ENCODE results near the gene CHSY3. TPM values are rescaled to one million over a fixed set of nuclear protein-coding genes. Genes with fewer than 3 reads are reported as not detected.

CHSY3 gene
- total RNA-seq, 2 experiments from 2014 or later: not detected

GRCh38 chr5:130136300-130136699, 232.0 kb downstream of the CHSY3 start:
- CTCF ChIA-PET: interaction anchor here (1.0 kb wide), 1 partner anchor 11 kb away, joined by 3 read pairs; no protein-coding TSS in a partner anchor
- Histone ChIP-seq H3K27ac (ENCODE audit: low read depth in 1 of 2, low read length in 2 of 2) (no peak overlapping the region), H3K27me3 (ENCODE audit: control insufficient read depth in 1 of 2, insufficient read depth in 2 of 2, low read length in 2 of 2) (no peaks in the 10 kb centered on the region), H3K9me3 (ENCODE audit: control insufficient read depth in 1 of 2, insufficient read depth in 1 of 2, low read length in 2 of 2) (no peaks in the 10 kb centered on the region), H3K4me1 (ENCODE audit: insufficient read depth, low read length) (no peaks in the 10 kb centered on the region), H3K36me3 (ENCODE audit: insufficient read depth, low read length) (no peaks in the 10 kb centered on the region), H3K4me3 (ENCODE audit: low read length) (no peak overlapping the region)
- POLR2A ChIA-PET: no interaction called here
- intact Hi-C loops (cut with DNase I, micrococcal nuclease): no loop called here
- TF ChIP-seq CTCF (IDR thresholded peaks at IDR 0.05): no peak
- Mint-ChIP-seq H3K27ac (no peak overlapping the region), H3K27me3 (peaks cover 3% of the 10 kb centered on the region), H3K9me3 (peaks cover under 1% of the 10 kb centered on the region), H3K4me3 (no peak overlapping the region), H3K36me3 (ENCODE audit: low read depth) (no peaks in the 10 kb centered on the region), H3K4me1 (ENCODE audit: low read depth) (no peaks in the 10 kb centered on the region)
- DNase-seq (no peak), ATAC-seq (ENCODE audit: poor library complexity) (no peak)

DNA sequence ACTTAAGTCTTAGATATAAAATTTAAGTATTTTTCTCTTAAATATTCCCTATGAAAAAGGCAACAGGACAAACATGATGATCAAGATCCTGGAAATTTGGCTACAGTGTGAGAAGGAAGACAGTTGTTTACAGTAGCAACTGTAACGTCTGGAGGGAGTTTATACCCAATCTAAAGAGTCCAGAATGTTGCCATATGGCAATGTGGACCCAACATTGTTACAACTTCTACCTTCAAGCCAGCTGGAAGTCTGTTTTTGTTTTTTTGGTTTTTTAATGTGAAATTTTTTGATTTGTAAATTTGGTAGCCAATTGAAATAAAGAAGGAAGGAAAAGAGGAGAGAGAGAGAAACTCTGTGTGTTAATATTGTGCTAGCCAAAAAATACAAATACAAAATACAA, 233.4 kb downstream of the CHSY3 start:
- POLR2A ChIA-PET: no interaction called here
- no peaks in the 10 kb centered on the region for H3K27me3 ChIP-seq (ENCODE audit: control insufficient read depth in 1 of 2, insufficient read depth in 2 of 2, low read length in 2 of 2)
- no peak for TF ChIP-seq CTCF (IDR thresholded peaks at IDR 0.05)
- H3K36me3 Mint-ChIP-seq (ENCODE audit: low read depth): no peaks in the 10 kb centered on the region
- ATAC-seq (ENCODE audit: poor library complexity) (no peak), DNase-seq (no peak)
- H3K9me3 ChIP-seq (ENCODE audit: control insufficient read depth in 1 of 2, insufficient read depth in 1 of 2, low read length in 2 of 2): no peaks in the 10 kb centered on the region
- H3K27ac ChIP-seq (ENCODE audit: low read depth in 1 of 2, low read length in 2 of 2): no peak overlapping the region
- no peak overlapping the region for H3K27ac Mint-ChIP-seq
- H3K9me3 Mint-ChIP-seq: peaks cover 2% of the 10 kb centered on the region
- no peak overlapping the region for H3K4me3 Mint-ChIP-seq
- no peaks in the 10 kb centered on the region for H3K4me1 Mint-ChIP-seq (ENCODE audit: low read depth)
- H3K36me3 ChIP-seq (ENCODE audit: insufficient read depth, low read length): no peaks in the 10 kb centered on the region
- intact Hi-C loops (cut with DNase I, micrococcal nuclease): no loop called here
- H3K4me3 ChIP-seq (ENCODE audit: low read length): no peak overlapping the region
- no peaks in the 10 kb centered on the region for H3K4me1 ChIP-seq (ENCODE audit: insufficient read depth, low read length)
- CTCF ChIA-PET: interaction anchor here (0.6 kb wide), 1 partner anchor 1574 kb away, joined by 3 read pairs; no protein-coding TSS in a partner anchor
- H3K27me3 Mint-ChIP-seq: peaks cover 3% of the 10 kb centered on the region

GRCh38 chr5:130138406-130139045, 234.3 kb downstream of the CHSY3 start:
- no peaks in the 10 kb centered on the region for H3K36me3 ChIP-seq (ENCODE audit: insufficient read depth, low read length)
- DNase-seq: no peak
- intact Hi-C loops (cut with DNase I, micrococcal nuclease): no loop called here
- H3K27ac ChIP-seq (ENCODE audit: low read depth in 1 of 2, low read length in 2 of 2): no peak overlapping the region
- TF ChIP-seq CTCF (IDR thresholded peaks at IDR 0.05): no peak
- H3K27me3 ChIP-seq (ENCODE audit: control insufficient read depth in 1 of 2, insufficient read depth in 2 of 2, low read length in 2 of 2): no peaks in the 10 kb centered on the region
- Mint-ChIP-seq H3K4me1 (ENCODE audit: low read depth) (no peaks in the 10 kb centered on the region), H3K9me3 (peaks cover 2% of the 10 kb centered on the region), H3K36me3 (ENCODE audit: low read depth) (no peaks in the 10 kb centered on the region), H3K4me3 (no peak overlapping the region), H3K27me3 (peaks cover 3% of the 10 kb centered on the region), H3K27ac (no peak overlapping the region)
- POLR2A ChIA-PET: no interaction called here
- no peaks in the 10 kb centered on the region for H3K4me1 ChIP-seq (ENCODE audit: insufficient read depth, low read length)
- H3K9me3 ChIP-seq (ENCODE audit: control insufficient read depth in 1 of 2, insufficient read depth in 1 of 2, low read length in 2 of 2): no peaks in the 10 kb centered on the region
- no peak overlapping the region for H3K4me3 ChIP-seq (ENCODE audit: low read length)
- ATAC-seq (ENCODE audit: poor library complexity): no peak
- CTCF ChIA-PET: no interaction called here
